22Rv1 (cell line): ENCODE results near the gene BEGAIN.

Experiments
- CTCF ChIP-seq: fragments of 450-650 bp; IDR thresholded peaks from 2 replicates; pipeline ENCODE4 v1.5.1; 2017; ENCODE audit warnings: mild to moderate bottlenecking
- ZFX ChIP-seq: fragments of 450-650 bp; IDR thresholded peaks from 2 replicates; pipeline ENCODE4 v1.6.1; 2017; ENCODE audit warnings: antibody characterized with exemption, borderline replicate concordance

- no peak for TF ChIP-seq CTCF
- TF ChIP-seq ZFX: no peak
Measured at GRCh38 chr14:100592972-100593371, 5.8 kb upstream of the BEGAIN start.
